ENCODE measurements around the gene PPP3CA.

GRCh38 chr4:101186567-101187184, 160.7 kb downstream of the PPP3CA start:
- TF ChIP-seq REST (IDR thresholded peaks at IDR 0.05; ENCODE audit: low read depth) (no peak), RAD21 (IDR thresholded peaks at IDR 0.05; ENCODE audit: low read depth) (no peak), MAX (IDR thresholded peaks at IDR 0.05) (no peak), TAF1 (IDR thresholded peaks at IDR 0.05; ENCODE audit: low read depth) (no peak), ZBTB7A (IDR thresholded peaks at IDR 0.05; ENCODE audit: low read depth) (no peak)
